HG03108 (cell line): Measurements from ENCODE around the gene STOX1.
"Not testable (repeated sequence)": the region's sequence is repeated elsewhere in the genome, so short reads cannot be mapped to it uniquely, and the experiment has no call there.

Experiments used
- ATAC-seq: cut with Tn5 transposase; IDR thresholded peaks from one replicate; pipeline ENCODE4 v1.9.1; 2021; ENCODE audit warnings: moderate library complexity; ENCODE audit not compliant: unreplicated experiment

Gene STOX1

DNA sequence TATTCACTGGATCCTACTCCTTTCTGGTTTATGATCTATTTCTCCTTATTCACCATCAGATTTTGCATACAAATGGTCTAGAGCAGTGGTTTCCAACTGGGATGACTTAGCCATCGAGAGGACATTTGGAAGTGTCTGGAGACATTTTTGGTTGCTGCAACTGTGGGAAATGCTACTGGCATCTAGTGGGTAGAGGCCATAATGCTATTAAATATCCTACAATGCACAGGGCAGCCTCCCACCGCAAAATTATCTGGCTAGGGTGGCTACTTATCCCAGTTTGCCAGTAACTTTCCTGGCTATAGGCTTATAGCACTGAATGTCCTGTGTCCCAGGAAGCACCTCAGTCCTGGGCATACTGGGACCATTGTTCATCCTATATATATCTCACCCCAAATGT lies 52.3 kb downstream of the STOX1 start:
- ATAC-seq: no peak

GRCh38 chr10:68880181-68880580 lies 52.9 kb downstream of the STOX1 start:
- no peak for ATAC-seq

- no peak for ATAC-seq
Observed at GRCh38 chr10:68895041-68895440, 67.7 kb downstream of the STOX1 start.

DNA sequence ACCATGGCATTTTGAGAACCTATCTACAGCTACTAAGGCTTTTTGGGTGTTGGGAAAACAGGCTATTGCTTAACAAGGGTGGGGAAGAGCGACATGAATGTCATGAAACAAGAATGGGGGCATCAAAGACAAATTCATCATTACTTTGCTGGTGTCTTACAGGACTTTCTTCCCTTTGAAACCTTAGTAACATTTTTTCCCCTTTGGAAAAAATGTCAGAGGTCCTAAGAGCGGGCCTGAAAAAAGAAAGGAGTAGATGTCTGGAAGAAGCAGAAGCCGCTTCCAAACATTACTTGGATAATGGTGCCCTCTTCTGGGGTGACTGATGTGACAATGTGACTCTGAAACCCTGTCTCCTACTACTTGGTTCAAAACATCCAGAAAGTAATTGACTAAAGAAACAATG lies 70.0 kb downstream of the STOX1 start:
- no peak for ATAC-seq

- no peak for ATAC-seq
Observed at GRCh38 chr10:68899186-68899745, 71.9 kb downstream of the STOX1 start.

DNA sequence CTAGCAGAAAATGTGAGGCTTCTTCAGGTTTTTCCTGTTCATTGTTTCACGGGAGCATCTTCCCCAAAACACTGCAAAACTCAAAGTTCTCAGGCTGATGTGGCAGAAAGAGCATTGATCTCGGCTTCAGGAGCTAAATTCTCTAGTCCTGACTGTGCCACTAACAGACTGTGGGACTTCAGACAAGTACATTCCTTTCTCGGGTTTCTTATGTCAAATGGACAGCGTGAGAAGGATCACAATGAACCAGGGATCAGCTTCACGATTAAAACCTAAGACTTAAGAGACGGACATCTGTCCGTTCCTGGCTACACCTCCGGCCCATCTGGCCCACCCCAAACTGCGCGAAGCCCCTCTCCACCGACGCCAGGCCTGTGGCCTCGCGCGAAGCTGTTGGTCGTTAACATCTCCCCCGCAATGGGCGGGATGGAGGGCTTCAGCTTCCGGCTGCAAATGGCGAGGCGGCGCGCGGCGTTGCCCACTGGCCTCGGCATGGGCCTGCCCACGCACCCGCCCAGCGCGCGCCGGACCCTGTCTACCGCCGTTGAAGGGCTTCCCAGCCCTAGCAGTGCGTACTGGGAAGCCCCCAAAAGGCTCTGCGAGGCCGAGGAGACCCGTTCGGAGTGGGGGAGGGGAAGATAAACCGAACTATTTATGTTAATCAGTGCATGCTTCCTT lies 73.2 kb downstream of the STOX1 start:
- ATAC-seq: no peak

DNA sequence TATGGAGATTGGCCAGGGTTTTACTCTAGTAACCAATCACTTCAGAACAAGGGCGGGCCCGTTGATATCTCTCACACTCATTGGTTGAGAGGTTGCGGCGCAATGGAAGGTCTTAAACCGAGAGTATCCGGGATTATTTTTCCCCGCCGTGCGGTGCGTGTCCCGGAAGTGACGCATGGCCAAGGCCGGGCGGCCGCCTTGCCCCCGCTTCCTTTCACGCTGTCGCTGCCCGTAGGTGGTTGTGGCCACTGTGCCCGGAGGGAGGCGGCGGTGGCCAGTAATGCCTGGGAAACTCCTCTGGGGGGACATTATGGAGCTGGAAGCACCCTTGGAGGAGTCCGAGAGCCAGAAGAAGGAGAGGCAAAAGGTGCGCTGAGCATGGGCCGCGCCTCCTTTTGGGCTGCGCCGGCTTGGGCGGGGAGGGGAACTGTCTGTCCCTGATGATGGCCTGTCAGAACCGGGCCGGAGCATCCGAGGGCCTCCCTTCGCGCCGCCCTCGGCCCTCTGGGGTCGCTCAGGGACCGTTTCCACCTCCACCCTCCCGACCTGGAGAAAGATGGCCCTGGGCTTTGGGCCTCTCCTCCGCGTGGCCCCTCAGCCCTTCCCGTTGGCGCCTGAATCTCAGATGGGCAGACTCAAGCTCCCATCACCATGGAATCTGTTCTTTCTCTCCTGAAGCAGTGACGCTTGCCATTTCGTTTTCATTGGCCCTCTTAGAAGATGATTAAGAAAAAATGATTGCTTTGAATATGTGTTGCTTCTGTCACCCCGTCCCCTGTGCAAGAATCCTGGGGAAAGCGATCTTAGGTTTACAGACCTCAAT lies 74.0 kb downstream of the STOX1 start, which contains the start of gene DDX50:
Gene DDX50, plus strand, starts transcription at position 211 of the 823 bp plus-strand sequence. Its CDS starts 70 bp downstream, at position 281.
- peak; percentile 98 for ATAC-seq

DNA sequence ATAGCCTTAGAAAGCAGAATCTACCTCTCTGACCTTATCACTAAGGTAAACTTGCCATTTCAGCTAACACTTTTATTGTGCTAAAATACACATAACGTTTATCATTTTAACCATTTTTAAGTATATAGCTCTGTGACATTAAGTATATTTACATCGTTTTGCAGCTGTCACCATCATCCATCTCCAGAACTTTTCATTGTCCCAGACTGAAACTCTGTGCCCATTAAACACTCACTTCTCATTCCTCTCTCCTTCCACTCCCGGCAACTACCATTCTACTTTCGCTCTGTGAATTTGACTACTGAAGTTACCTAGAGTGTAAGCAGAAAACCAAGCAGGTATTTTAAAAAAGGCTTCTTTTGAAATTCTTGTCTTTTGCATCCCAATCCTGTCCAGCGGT lies 75.1 kb downstream of the STOX1 start:
- no peak for ATAC-seq

- ATAC-seq: no peak
Observed at GRCh38 chr10:68924593-68924992, 97.3 kb downstream of the STOX1 start.

DNA sequence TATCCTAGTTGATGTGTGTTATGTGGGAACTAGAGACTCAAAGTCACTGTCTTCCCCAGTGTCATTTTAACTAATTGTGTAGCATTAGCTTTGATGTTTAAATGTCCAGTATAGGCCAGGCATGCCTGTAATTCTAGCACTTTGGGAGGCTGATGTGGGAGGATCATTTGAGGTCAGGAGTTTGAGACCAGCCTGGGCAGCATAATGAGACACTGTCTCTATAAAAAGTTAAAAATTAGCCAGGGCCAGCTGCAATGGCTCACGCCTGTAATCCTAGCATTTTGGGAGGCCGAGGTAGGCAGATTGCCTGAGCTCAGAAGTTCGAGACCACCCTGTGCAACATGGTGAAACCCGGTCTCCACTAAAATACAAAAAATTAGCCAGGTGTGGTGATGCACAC lies 98.2 kb downstream of the STOX1 start:
- no peak for ATAC-seq

DNA sequence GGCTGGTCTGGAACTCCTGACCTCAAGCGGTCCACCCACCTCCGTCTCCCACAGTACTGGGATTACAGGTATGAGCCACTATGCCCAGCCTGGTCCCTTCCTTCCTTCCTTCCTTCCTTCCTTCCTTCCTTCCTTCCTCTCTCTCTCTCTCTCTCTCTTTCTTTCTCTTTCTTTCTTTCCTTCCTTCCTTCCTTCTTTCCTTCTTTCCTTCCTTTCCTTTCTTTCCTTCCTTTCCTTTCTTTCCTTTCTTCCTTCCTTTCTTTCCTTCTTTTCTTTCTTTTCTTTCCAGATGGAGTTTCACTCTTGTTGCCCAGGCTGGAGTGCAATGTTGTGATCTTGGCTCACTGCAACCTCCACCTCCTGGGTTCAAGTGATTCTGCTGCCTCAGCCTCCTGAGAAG lies 101.8 kb downstream of the STOX1 start:
- not testable (repeated sequence) for ATAC-seq

GRCh38 chr10:68929888-68930287 lies 102.6 kb downstream of the STOX1 start:
- ATAC-seq: not testable (repeated sequence)

- ATAC-seq: not testable (repeated sequence)
Observed at GRCh38 chr10:68932860-68933259, 105.5 kb downstream of the STOX1 start.

GRCh38 chr10:68934994-68935393 lies 107.7 kb downstream of the STOX1 start:
- ATAC-seq: no peak

GRCh38 chr10:68938117-68938516 lies 110.8 kb downstream of the STOX1 start:
- no peak for ATAC-seq

DNA sequence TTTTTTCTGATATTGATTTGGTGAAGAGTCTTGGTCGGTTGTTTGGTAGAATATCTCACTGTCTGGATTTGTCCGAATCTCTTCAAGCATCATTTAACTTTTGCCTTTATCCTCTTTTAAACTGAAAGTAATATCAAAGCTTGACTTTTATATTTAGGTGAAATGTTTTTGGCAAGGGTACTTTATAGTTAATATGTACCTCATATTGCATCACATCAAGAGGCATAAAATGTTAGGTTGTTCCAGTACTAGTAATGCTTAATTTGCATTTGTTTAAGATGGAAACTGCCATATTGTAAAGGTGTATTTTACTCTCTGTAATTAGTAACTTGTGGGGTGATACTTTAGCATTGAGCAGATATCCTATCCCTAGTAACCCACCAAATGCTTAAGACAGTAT lies 111.6 kb downstream of the STOX1 start:
- no peak for ATAC-seq

DNA sequence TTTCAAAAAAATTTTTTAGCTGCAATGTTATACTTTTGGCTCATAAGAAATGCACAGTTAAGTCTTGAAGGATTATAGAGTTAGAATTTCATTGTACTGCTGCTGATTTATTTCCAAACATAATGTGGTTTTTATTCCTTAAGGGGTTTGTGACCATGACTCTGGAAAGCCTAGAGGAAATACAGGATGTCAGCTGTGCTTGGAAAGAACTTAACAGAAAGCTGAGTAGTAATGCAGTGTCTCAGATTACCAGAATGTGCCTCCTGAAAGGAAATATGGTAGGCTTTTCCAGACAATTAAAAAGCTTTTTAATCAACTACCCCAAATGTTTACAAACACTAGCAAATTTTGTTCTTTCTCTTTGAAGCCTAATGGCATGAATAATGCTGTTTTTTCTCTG lies 113.6 kb downstream of the STOX1 start:
- not testable (repeated sequence) for ATAC-seq
